Left lung (tissue), 10 donors: ENCODE results near the gene CLASRP. TPM values are rescaled to one million over a fixed set of nuclear protein-coding genes. Genes with fewer than 3 reads are reported as not detected.

Source experiments
- ATAC-seq: fragments of 200-7000 bp; cut with Tn5 transposase; one replicate; pipeline ENCODE4 v1.9.1; 2020; ENCODE audit warnings: moderate library complexity
- DNase-seq, 4 donors: peaks; one replicate each; pipeline ENCODE4 v3.0.0-alpha.2; 2013 to 2020
- H3K27ac ChIP-seq, 2 donors: fragments of 200-600 bp; sonication (generic) in 1 of 2; one replicate each; pipeline versions ENCODE4 v1.5.0 to v1.8.0; 2020 to 2021
- H3K27me3 ChIP-seq, 2 donors: fragments of 200-600 bp; sonication (generic) in 1 of 2; one replicate each; pipeline versions ENCODE4 v1.5.0 to v1.8.0; 2020 to 2021
- H3K36me3 ChIP-seq, 2 donors: fragments of 200-600 bp; sonication (generic) in 1 of 2; one replicate each; pipeline versions ENCODE4 v1.5.0 to v1.8.0; 2020 to 2021
- H3K4me1 ChIP-seq, 2 donors: fragments of 200-600 bp; one replicate each; pipeline ENCODE4 v1.8.0; 2021
- H3K4me3 ChIP-seq, 2 donors: fragments of 200-600 bp; sonication (generic) in 1 of 2; one replicate each; pipeline versions ENCODE4 v1.5.0 to v1.8.0; 2020 to 2021; ENCODE audit warnings: mild to moderate bottlenecking in 1 of 2
- H3K9me3 ChIP-seq, 2 donors: fragments of 200-600 bp; sonication (generic) in 1 of 2; one replicate each; pipeline versions ENCODE4 v1.5.0 to v1.8.0; 2020 to 2021
- CTCF ChIP-seq, 2 donors: fragments of 200-600 bp; sonication (generic) in 1 of 2; IDR thresholded peaks; one replicate each; pipeline versions ENCODE4 v1.5.0 to v1.8.0; 2021; ENCODE audit warnings: antibody characterized with exemption in 2 of 2
- intact Hi-C, 2 donors: fragments of 100-400 bp; cut with DNase I; formaldehyde crosslinking; loops; one replicate each; pipeline versions ENCODE4 v1.11.2 to v1.14.2; 2022
- polyA plus RNA-seq, 6 donors: library from polyadenylated mRNA; unstranded; fragments of 120-200 nt; gene quantifications; one replicate each; pipeline ENCODE4 v1.2.1, GENCODE V29; 2013; ENCODE audit not compliant: insufficient read length in 6 of 6
- total RNA-seq, 2 donors: library from RNA; stranded (reverse); fragmentation: NEBNext Ultra II Directional; extraction: Animal tissue kit (Norgen Biotek cat#: 25700); gene quantifications; one replicate each; pipeline ENCODE4 v1.2.1, GENCODE V29; 2021
- donor health status: DM: no; HTN: yes; CAD: no.
- donor health status: DM: no; HTN: no; CAD: no.

CLASRP gene
- total and polyA plus RNA-seq, 8 donors: 62.9 to 95.3 (median 81.7) TPM

GRCh38 chr19:45010306-45010705 lies 28.5 kb upstream of the CLASRP start:
- no peak overlapping the region for H3K4me3 ChIP-seq
- no peaks in the 10 kb centered on the region for H3K4me1 ChIP-seq
- ATAC-seq: no peak
- intact Hi-C loops: no loop called here
- DNase-seq: no peak
- no peaks in the 10 kb centered on the region for H3K27me3 ChIP-seq
- no peaks in the 10 kb centered on the region for H3K9me3 ChIP-seq
- peaks cover 0 to 96% of the 10 kb centered on the region in 2 donors for H3K36me3 ChIP-seq
- no peak overlapping the region for H3K27ac ChIP-seq
- no peak for TF ChIP-seq CTCF (IDR thresholded peaks at IDR 0.05)

- Histone ChIP-seq H3K9me3 (no peaks in the 10 kb centered on the region), H3K4me1 (no peaks in the 10 kb centered on the region), H3K4me3 (no peak overlapping the region), H3K27me3 (no peaks in the 10 kb centered on the region), H3K27ac (no peak overlapping the region), H3K36me3 (peaks cover 0 to 95% of the 10 kb centered on the region in 2 donors)
- no peak for TF ChIP-seq CTCF (IDR thresholded peaks at IDR 0.05)
- DNase-seq (no peak), ATAC-seq (no peak)
- intact Hi-C loops: no loop called here
Observed at GRCh38 chr19:45011959-45012358, 26.9 kb upstream of the CLASRP start.

DNA sequence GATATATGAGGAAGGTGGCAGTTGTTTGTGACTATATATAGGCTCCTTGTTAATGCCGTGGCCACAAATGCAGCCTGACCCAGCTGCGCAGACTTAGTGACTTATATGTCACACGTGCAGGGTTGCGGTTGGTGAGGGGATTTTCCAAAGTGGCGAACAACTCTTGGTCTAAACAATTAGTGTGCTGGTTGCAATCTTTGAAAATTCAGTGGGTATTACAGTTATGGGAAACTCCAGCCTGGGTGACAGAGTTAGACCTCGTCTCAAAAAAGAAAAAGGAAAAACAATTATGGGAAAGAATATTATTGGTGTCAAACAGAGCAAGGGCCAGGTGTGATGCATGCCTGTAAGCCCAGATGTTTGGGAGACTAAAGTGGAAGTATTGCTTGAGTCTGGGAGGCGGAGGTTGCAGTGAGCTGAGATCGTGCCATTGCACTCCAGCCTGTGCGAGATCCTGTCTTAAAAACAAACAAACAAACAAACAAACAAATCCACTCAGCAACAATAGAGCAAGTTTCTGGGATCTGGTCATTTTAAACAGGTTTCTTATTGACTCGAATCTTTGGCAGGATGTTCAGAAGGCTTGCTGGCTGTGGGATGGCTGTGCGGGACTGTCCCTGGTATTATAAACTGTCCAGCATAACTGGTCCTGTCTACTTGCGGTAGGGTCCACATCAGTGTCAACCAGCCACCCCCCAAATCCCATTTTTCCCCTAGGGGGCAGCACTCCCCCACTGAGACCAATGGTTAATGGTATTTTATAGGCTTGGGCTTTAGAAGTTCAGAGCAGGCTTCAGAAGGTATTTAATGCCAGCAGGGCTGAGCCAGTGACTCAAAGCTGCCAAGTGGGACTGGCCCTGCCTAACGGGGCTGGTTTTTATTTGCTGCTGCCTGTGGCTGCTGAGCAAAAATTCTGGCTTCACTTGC lies 22.2 kb upstream of the CLASRP start:
- intact Hi-C loops: no loop called here
- TF ChIP-seq CTCF (IDR thresholded peaks at IDR 0.05): peak; percentile 34 to 48
- ATAC-seq: peak; percentile 85

DNA sequence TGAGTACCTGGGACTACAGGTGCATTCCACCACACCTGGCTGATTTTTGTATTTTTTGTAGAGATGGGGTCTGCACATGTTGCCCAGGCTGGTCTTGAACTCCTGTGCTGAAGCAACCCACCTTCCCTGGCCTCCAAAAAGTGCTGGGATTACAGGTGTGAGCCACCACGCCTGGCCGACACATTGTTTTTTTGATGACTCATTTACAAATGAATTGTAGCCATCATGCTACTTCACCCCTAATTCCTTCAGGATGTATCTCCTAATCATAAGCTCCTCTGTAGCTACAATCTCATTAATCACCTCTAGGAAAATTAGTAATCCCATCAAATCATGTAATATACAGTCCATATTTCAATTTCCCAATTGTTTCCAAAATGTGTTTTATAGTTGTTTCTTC lies 19.7 kb upstream of the CLASRP start:
- TF ChIP-seq CTCF (IDR thresholded peaks at IDR 0.05): no peak
- H3K27ac ChIP-seq: no peak overlapping the region
- intact Hi-C loops: no loop called here
- H3K4me3 ChIP-seq: no peak overlapping the region
- no peaks in the 10 kb centered on the region for H3K4me1 ChIP-seq
- DNase-seq (no peak), ATAC-seq (no peak)
- peaks cover 0 to 64% of the 10 kb centered on the region in 2 donors for H3K36me3 ChIP-seq
- no peaks in the 10 kb centered on the region for H3K27me3 ChIP-seq
- H3K9me3 ChIP-seq: no peaks in the 10 kb centered on the region

More for the DNA sequence above, 22.2 kb upstream of the CLASRP start:
- H3K4me3 ChIP-seq: no peak overlapping the region
- H3K36me3 ChIP-seq: peaks cover 0 to 73% of the 10 kb centered on the region in 2 donors
- no peaks in the 10 kb centered on the region for H3K27me3 ChIP-seq
- H3K4me1 ChIP-seq: no peaks in the 10 kb centered on the region
- no peak overlapping the region for H3K27ac ChIP-seq
- DNase-seq: peak in 2 of 4 donors; percentile 27 to 48
- no peaks in the 10 kb centered on the region for H3K9me3 ChIP-seq

GRCh38 chr19:45020071-45020470 lies 18.8 kb upstream of the CLASRP start:
- no peaks in the 10 kb centered on the region for H3K9me3 ChIP-seq
- ATAC-seq (no peak), DNase-seq (no peak)
- H3K36me3 ChIP-seq: peaks cover 0 to 60% of the 10 kb centered on the region in 2 donors
- no peaks in the 10 kb centered on the region for H3K27me3 ChIP-seq
- no peak overlapping the region for H3K4me3 ChIP-seq
- no peak overlapping the region for H3K27ac ChIP-seq
- no peaks in the 10 kb centered on the region for H3K4me1 ChIP-seq
- TF ChIP-seq CTCF (IDR thresholded peaks at IDR 0.05): no peak
- intact Hi-C loops: no loop called here
